KMS-11 (cell line): ENCODE data around the gene SLC2A10.

ENCODE experiments used
- H2AFZ ChIP-seq: fragments of 200-600 bp; sonication (generic); 2 replicates; pipeline ENCODE4 v1.6.1; 2016; ENCODE audit warnings: antibody characterized with exemption, mixed run types, low read depth
- H3K27ac ChIP-seq: fragments of 200-600 bp; sonication (generic); 2 replicates; pipeline ENCODE4 v1.6.1; 2016; ENCODE audit warnings: mild to moderate bottlenecking, mixed run types
- H3K27me3 ChIP-seq: fragments of 200-600 bp; sonication (generic); 2 replicates; pipeline ENCODE4 v1.6.1; 2017; ENCODE audit warnings: mild to moderate bottlenecking, low read depth, mixed run types, moderate library complexity; ENCODE audit not compliant: insufficient read depth
- H3K36me3 ChIP-seq: fragments of 200-600 bp; sonication (generic); 2 replicates; pipeline ENCODE4 v1.6.1; 2017; ENCODE audit warnings: mild to moderate bottlenecking, mixed run types; ENCODE audit not compliant: insufficient read depth
- H3K4me1 ChIP-seq: fragments of 200-600 bp; sonication (generic); 2 replicates; pipeline ENCODE4 v1.6.1; 2016; ENCODE audit warnings: mild to moderate bottlenecking, low read depth, mixed run types; ENCODE audit not compliant: poor library complexity, severe bottlenecking
- H3K4me2 ChIP-seq: fragments of 200-600 bp; sonication (generic); 2 replicates; pipeline ENCODE4 v1.7.0; 2016; ENCODE audit warnings: mild to moderate bottlenecking, mixed run types
- H3K4me3 ChIP-seq: fragments of 200-600 bp; sonication (generic); IDR thresholded peaks from 2 replicates; pipeline ENCODE4 v1.6.1; 2017; ENCODE audit warnings: low read depth, low read length, mixed read lengths; ENCODE audit not compliant: insufficient read depth
- H3K79me2 ChIP-seq: fragments of 200-600 bp; sonication (generic); 2 replicates; pipeline ENCODE4 v1.6.1; 2016; ENCODE audit warnings: low read depth, mixed run types; ENCODE audit not compliant: insufficient read depth
- H3K9ac ChIP-seq: fragments of 200-600 bp; sonication (generic); 2 replicates; pipeline ENCODE4 v1.6.1; 2016; ENCODE audit warnings: mild to moderate bottlenecking, mixed run types
- H4K20me1 ChIP-seq: fragments of 200-600 bp; sonication (generic); 2 replicates; pipeline ENCODE4 v1.6.1; 2016; ENCODE audit warnings: mild to moderate bottlenecking, mixed run types; ENCODE audit not compliant: insufficient read depth
- TF ChIP-seq, protein P1 (sequence below): fragments of 200-600 bp; sonication (generic); conservative IDR thresholded peaks from 2 replicates; pipeline ENCODE4 v1.6.1; 2017; ENCODE audit warnings: low read depth, mild to moderate bottlenecking, antibody characterized with exemption, low read length, moderate library complexity, mixed read lengths

Gene SLC2A10

DNA sequence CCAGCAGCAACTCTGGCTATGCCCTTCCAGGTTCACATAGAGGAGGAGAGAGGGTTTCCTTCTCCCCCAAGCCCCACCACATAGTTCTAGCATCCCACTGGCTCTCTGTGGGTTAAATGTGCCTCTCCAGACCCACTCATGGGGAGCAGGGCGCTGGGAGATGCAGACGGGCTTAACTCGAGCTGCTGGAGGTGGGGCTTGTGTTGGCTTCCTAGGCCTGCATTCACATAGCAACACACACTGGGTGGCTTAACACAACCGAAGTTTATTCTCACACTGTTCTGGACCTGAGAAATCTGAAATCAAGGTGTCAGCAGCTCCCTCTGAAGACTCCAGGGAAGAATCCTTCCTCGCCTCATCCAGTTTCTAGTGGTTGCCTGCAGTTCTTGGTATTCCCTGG, 33.6 kb downstream of the SLC2A10 start:
- no peaks in the 10 kb centered on the region for H4K20me1 ChIP-seq
- no peak overlapping the region for H3K4me2 ChIP-seq
- no peak overlapping the region for H2AFZ ChIP-seq
- no peaks in the 10 kb centered on the region for H3K27me3 ChIP-seq
- no peaks in the 10 kb centered on the region for H3K79me2 ChIP-seq
- no peaks in the 10 kb centered on the region for H3K36me3 ChIP-seq
- H3K4me3 ChIP-seq, result no peak overlapping the region
- no peaks in the 10 kb centered on the region for H3K4me1 ChIP-seq
- TF ChIP-seq, protein P1, sequence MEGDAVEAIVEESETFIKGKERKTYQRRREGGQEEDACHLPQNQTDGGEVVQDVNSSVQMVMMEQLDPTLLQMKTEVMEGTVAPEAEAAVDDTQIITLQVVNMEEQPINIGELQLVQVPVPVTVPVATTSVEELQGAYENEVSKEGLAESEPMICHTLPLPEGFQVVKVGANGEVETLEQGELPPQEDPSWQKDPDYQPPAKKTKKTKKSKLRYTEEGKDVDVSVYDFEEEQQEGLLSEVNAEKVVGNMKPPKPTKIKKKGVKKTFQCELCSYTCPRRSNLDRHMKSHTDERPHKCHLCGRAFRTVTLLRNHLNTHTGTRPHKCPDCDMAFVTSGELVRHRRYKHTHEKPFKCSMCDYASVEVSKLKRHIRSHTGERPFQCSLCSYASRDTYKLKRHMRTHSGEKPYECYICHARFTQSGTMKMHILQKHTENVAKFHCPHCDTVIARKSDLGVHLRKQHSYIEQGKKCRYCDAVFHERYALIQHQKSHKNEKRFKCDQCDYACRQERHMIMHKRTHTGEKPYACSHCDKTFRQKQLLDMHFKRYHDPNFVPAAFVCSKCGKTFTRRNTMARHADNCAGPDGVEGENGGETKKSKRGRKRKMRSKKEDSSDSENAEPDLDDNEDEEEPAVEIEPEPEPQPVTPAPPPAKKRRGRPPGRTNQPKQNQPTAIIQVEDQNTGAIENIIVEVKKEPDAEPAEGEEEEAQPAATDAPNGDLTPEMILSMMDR, result no peak
- no peak overlapping the region for H3K27ac ChIP-seq
- no peak overlapping the region for H3K9ac ChIP-seq

DNA sequence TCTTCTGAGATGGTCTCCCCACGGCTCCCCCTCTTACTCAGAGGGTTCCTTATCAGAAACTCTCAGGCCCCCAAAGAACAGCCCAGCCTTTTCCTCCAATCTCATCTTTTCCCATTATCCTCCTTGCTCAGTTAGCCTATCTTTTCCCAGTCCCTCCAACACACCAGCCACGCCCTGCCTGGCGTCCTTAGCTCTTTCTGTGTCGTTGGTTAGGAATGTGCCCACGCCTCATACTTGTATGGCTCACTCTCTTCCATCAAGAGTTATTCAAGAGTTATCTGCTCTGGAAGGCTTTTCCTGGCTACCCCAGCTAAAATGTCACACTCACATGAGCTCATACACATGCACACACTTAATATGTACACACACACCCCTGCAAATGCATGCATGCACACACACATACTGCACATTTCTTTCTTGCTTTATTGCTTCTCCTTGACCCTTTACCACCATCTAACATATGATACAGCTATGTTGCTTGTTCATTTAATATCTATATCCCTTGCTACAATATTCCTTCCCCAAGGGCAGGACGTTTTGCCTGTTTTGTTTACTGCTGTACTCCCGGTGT, 37.6 kb downstream of the SLC2A10 start:
- H4K20me1 ChIP-seq, result no peaks in the 10 kb centered on the region
- TF ChIP-seq, protein P1, result no peak
- no peak overlapping the region for H3K9ac ChIP-seq
- no peak overlapping the region for H2AFZ ChIP-seq
- H3K27ac ChIP-seq, result no peak overlapping the region
- H3K4me1 ChIP-seq, result no peaks in the 10 kb centered on the region
- H3K4me3 ChIP-seq, result no peak overlapping the region
- H3K79me2 ChIP-seq, result no peaks in the 10 kb centered on the region
- H3K4me2 ChIP-seq, result no peak overlapping the region
- H3K36me3 ChIP-seq, result no peaks in the 10 kb centered on the region
- no peaks in the 10 kb centered on the region for H3K27me3 ChIP-seq

DNA sequence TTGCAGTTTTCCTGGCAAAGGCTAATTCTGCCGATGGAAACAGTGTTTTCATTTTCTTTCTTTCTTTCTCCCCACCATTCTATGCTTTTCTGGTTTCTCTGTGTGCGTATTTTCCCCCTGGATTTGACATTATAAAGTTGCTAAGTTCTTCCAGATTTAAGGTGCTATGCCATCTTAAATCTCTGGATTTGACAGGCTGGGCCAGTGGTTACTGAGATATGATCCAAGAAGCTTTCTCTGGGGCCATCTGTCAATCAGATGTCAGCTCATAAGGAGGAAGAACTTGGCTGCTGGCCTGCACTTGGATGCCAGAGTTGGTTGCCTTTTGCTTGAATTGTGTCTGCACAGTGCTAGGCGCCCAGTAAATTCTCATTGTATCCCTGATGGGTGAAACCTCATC, 39.7 kb downstream of the SLC2A10 start:
- Histone ChIP-seq H3K36me3 (no peaks in the 10 kb centered on the region), H3K4me2 (no peak overlapping the region), H3K4me3 (no peak overlapping the region), H2AFZ (no peak overlapping the region), H4K20me1 (no peaks in the 10 kb centered on the region), H3K27me3 (no peaks in the 10 kb centered on the region), H3K9ac (no peak overlapping the region), H3K4me1 (no peaks in the 10 kb centered on the region), H3K79me2 (no peaks in the 10 kb centered on the region), H3K27ac (no peak overlapping the region)
- TF ChIP-seq, protein P1, result no peak

DNA sequence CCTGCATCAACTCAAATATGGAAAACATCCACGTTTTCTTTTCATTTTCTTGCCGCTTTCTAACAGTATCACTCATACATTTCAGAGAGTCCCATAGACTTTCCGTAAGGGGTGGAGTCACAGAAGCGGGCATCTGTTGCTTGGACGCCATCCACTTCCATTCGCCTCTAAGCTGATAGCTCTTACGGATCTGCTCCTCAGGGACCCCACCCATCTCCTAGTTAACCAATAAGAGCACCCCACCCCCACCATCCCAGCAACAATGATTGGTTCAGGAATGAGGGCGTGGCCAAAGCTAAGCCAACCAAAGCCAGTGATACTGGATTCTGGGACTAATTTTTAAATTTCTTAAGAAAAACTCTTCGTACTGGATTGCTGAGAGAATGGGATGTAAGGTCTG, 42.4 kb downstream of the SLC2A10 start:
- H3K4me2 ChIP-seq, result no peak overlapping the region

More for the DNA sequence above, 42.4 kb downstream of the SLC2A10 start:
- H3K4me3 ChIP-seq, result no peak overlapping the region
- H3K36me3 ChIP-seq, result no peaks in the 10 kb centered on the region
- no peaks in the 10 kb centered on the region for H3K27me3 ChIP-seq
- no peak overlapping the region for H2AFZ ChIP-seq
- H3K9ac ChIP-seq, result no peak overlapping the region
- H3K4me1 ChIP-seq, result no peaks in the 10 kb centered on the region
- H3K27ac ChIP-seq, result no peak overlapping the region
- no peaks in the 10 kb centered on the region for H4K20me1 ChIP-seq
- no peaks in the 10 kb centered on the region for H3K79me2 ChIP-seq
- TF ChIP-seq, protein P1, result no peak
